GM21423 (cell line): Measurements from ENCODE around the gene ADK.

Experiments
- ATAC-seq: cut with Tn5 transposase; IDR thresholded peaks from one replicate; pipeline ENCODE4 v1.9.1; 2021; ENCODE audit warnings: mild to moderate bottlenecking, moderate library complexity; ENCODE audit not compliant: unreplicated experiment

Gene ADK

DNA sequence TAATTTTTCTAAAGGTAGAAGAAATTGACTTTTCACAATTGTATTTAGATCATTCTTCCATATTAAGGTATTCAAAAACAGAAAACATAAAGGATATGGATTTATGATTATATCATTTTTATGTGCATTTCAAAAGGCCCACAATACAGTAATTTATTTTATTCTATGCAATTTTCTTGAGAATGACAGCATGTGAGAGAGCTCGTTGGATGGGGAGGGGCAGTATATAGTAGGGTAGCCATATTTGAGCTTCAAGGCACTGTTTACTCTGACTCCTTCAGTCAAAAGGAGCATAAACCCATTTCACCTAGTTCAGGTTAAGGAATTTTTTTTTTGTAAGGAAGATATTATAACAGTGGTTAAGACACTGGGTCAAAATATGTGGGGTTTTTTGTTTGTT is 534.5 kb downstream of the ADK start:
- no peak for ATAC-seq

DNA sequence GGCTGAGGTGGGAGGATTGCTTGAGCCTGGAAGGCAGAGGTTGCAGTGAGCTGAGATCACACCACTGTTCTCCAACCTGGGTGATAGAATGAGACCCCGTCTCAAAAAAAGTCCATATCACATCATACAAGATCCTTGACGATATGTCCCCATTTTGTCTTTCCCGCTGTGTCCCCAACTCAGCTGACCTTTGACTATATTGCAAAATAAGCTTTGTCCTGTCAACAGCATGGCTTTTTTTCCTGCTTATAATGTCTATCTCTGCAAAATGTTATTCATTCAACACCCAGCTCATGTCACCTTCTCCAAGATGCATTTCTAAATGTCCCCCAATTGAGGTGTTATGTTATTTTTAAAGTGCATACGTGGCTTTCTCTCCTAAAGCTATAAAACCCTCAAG is 539.4 kb downstream of the ADK start:
- no peak for ATAC-seq

DNA sequence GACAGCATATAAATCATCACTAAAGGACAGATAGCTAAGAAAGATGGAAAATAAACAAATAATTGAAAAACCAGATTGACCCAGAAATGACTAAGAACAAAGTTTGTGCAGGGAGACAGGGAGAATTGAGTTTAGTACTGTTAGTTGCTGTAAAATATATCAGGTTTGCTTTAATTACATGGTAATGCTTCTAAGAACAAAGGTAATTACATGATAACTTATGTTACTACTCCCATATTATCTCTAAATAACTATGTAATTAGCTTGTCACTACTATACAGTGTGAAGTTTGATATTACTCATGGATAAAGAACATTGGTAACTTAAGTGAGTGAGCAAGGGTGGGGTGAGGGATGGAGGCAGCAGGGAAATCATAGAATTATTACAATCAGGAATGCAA is 540.1 kb downstream of the ADK start:
- ATAC-seq: no peak

DNA sequence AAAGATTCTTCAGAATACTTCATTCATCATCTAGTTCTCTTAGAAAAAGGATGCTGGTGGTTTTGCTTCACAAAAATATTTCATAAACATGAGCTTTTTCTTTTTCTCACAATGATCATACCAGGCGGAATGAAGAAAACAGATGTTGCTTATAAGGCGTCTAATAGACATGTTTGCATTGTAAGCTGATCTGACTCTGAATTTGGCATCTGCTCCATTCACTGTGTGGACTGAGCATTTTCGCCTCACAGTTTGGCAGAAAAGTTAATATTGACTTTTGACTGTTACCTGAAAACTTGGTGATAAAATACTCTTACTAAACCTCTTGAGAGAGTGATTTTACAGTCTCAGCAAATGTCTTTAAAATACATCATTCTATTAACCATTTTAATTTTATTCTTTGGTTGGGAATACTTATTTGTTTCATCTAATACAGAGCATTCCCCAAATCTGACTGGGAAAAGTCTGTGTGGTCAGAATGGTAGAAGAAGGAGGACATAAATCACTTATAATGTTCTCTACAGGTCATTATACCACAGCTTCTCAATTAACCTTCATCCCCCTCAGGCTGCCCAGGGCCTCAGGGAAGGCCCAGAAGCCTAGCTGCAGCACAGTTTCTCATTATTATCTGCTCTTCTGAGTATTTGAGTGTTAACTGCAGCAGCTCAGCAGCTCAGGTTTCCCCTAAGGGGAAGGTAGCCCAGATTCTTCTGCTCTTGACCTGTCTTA is 553.8 kb downstream of the ADK start:
- ATAC-seq: no peak

DNA sequence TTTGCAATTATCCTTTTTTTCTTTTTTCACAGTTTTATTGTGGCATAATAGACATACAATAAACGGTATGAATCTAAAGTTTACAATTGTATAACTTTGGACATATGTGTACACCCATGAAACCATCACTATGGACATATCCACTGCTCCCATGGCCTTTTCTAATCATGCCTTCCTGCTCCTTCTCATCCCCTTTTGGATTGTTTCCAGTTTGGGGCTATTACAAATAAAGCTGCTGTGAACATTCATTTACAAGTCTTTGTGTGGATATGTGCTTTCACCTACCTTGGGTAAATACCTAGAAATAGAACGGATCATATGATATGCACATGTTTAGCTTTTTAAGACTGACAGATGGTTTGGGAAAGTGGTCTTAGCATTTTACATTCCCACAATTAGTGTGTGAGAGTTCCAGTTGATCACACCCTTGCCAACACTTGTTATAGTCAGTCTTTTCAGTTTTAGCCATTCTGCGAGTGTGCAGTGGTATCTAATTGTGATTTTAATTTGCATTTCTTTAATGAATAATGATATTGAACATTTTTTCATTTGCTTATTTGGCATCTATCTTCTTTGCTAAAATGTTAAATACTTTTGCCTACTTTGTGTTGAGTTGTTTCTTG is 554.4 kb downstream of the ADK start:
- no peak for ATAC-seq

DNA sequence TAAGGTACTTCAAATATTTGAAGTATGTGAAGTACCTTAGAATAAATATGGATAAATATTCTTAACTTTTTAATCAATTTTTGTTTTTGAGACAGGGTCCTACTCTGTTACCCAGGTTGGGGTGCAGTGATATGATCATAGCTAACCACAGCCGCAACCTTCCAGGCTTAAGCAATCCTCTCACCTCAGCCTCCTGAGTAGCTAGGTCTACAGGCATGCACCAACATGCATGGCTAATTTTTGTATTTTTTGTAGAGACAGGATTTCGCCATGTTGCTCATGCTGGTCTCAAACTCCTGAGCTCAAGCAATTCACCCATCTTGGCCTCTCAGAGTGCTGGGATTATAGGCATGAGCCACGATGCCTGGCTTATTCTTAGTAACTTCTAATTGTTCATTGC is 555.9 kb downstream of the ADK start:
- ATAC-seq: no peak

DNA sequence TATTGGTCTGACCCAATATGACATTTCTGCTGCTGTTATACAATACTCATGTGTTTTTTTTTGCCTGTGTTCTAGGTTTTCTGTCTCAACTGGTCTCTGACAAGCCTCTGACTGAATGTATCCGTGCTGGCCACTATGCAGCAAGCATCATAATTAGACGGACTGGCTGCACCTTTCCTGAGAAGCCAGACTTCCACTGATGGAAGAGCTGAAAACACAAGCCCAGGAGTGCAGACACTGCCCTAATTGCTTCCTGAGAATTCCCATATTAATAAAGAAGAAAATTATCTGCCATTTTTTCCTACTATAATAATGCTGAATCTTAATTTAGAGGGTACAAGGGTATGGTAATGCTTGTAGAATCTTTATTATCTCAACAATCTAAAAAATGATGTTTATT is 557.2 kb downstream of the ADK start:
- ATAC-seq: no peak

DNA sequence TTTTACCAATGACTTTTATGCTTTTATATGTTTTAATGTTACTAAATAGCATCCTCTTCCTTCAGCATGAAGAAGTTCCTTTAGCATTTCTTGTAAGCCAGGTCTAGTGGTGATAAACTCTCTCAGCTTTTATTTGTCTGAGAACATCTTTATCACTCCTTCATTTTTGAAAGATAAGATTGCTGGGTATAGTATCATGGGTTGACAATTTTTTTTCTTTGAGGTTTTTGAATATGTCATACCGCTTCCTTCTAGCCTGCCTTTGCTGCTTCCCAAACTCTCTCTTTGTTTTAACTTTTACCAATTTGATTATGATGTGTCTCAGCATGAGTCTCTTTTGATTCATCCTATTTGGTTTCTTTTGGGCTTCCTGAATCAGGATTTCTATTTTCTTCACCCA is 567.2 kb downstream of the ADK start:
- ATAC-seq: no peak

DNA sequence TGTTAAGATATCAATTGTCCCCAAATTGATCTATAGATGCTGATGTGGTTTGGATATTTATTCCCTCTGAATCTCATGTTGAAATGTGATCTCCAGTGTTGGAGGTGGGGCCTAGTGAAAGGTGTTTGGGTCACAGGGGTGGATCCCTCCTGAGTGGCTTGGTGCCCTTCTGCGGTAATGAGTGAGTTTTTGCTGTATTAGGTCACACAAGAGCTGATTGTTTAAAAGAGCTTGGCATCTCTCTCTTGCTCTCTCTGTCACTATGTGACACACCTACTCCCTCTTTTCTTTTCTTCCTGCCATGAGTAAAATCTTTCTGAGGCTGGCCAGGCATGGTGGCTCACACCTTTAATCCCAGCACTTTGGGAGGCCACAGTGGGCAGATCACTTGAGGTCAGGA is 577.2 kb downstream of the ADK start:
- no peak for ATAC-seq

DNA sequence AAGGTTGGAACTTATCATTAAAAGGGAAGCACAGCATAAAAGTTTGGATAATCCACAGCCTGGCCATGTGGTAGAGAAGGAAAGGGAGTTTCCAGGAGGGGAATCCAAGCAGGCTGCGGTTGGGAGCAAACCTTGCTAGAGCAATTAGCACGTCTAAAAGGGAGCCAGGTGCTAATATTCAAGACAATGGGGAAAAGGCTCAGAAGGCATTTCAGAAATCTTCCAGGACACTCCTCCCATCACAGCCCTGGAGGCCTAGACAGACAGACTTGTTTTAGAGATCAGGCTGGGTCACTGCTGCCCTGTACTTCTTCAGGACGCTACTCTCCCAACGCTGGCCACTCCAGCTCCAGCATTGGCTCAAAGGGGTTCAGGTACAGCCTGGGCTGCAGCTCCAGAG is 579.2 kb downstream of the ADK start:
- no peak for ATAC-seq

DNA sequence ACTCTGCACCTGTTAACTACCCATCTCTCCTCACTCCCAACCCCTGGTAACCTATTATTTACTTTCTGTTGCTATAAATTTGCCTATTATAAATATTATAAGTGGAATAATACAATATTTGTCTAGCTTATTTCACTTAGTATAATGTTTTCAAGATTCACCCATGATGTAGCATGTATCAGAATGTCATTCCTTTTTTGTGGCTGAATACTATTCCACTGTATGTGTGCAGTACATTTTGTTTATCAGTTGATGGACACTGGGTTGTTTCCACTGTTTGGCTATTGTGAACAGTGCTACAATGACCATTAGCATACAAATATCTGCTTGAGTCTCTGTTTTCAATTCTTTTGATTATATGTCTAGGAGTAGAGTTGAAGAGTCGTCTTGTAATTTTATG is 582.6 kb downstream of the ADK start:
- no peak for ATAC-seq

DNA sequence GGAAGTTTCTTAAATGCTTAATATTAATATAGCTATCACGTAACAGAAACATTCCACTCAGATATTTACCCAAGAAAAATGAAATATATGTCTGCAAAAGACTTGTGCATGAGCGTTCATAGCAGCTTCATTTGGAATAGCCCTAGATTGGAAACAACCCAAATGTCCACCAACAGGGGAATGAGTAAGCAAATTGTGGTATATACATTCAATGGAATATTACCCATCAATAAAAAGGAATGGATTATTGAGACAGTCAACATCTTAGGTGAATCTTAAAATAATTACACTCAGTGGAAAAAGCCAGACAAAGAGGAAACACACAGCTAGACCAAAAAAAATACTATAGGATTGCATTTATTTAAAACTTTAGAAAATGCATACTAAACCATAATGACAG is 585.0 kb downstream of the ADK start:
- no peak for ATAC-seq

DNA sequence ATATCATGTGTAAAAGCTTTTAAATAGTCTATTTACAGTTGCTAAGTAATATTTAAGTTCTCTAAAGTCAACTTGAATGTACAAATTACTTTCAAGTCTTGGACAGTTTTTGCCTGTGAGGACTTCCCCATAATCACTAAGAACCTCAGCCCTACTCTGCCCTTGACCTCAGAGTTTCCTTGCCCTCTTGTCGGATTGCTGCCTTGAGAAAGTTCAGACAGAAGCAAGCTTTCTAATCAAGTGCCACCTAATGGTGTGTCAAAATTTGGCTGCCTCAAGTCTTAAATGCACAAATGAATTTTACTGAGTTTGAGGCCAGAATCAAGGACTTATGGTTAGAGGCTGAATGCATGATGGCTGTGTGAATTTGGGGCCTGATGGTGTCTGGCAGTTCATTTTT is 587.0 kb downstream of the ADK start:
- no peak for ATAC-seq

DNA sequence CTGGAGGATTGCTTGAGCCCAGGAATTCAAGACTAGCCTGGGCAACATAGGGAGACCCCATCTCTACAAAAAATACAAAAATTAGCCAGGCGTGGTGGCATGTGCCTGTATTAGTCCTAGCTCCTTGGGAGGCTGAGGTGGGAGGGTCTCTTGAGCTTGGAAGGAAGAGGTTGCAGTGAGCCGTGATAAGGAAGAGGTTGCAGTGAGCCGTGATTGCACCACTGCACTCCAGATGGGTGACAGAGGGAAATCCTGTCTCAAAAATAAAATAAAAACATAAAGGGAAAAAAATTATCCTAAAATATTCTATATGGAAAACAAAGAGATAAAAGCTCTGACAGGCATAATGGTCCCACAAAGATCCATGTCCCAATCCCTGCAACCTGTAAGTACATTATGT is 587.5 kb downstream of the ADK start:
- ATAC-seq: no peak

DNA sequence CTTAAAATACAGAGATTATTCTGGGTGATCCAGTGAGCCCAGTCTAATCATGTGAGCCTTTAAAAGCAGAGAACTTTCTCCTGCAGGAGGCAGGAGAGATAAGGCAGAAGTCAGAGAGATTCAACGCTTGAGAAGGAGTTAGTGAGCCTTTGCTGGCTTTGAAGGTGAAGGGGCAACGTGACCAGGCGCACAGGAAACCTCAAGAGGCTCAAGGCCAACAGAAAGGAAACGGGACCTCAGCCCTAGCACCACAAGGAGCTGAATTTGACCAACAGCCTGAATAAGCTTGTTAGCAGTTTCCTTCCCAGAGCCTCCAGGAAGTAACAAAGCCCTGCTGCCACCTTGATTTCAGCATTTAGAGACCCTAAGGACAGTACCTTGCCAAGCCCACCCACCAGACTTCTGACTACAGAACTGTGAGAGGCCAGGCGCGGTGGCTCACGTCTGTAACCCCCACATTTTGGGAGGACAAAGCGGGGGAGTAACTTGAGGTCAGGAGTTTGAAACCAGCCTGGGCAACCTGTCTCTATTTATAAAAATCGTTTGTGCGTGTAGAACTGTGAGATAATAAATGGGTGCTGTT is 588.1 kb downstream of the ADK start:
- peak; percentile 90 for ATAC-seq

DNA sequence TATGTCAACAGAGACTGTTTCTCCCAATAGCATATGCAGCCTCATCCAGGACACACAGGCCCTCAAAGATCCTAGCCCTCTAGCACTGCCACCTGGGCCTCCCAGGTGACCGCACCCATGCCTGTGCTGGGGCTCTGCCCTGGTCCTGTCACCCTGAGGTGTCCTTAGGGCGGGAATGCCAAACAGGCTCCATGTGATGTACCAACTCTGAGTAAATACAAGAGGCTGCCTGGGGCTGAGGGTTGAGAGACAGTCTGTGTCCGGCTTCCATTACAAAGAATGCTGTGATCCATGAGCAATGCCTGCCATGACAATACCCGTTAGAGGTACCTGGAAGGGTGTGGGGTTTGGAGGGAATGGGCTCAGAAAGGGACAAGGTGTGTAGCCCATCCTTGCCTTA is 592.4 kb downstream of the ADK start:
- ATAC-seq: no peak

DNA sequence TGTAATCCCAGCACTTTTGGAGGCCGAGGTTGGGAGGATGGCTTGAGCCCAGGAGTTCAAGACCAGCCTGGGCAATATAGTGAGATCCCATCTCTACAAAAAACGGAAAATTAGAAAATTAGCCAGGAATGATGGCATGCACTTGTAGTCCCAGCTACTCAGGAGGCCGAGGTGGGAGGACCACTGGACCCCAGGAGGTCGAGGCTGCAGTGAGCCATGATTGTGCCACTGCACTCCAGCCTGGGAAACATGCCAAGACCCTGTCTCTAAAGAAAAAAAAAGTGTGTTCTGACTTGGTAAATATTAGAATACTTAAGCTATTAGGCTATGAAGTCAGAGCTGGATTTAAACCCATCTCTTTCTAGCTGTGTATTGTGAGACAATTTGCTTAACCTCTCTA is 594.4 kb downstream of the ADK start:
- ATAC-seq: no peak

DNA sequence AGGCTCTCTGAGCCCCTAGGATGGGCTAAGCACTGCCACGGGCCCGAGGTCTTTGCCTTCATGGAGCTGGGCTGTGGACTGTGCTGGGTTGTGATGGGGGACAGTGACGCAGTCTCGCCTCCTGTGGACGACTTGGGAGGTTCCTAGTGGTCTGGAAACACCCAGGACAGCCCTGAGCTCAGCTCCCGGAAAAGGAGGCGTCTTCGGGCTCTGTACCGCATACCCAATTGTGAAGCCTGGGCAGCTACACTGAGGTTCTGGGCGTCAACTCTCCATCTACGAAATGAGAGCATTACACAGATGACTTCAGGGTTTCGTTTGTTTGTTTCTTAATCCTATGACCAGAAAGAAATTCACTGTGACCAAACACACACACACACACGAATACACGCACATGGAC is 595.8 kb downstream of the ADK start:
- no peak for ATAC-seq

DNA sequence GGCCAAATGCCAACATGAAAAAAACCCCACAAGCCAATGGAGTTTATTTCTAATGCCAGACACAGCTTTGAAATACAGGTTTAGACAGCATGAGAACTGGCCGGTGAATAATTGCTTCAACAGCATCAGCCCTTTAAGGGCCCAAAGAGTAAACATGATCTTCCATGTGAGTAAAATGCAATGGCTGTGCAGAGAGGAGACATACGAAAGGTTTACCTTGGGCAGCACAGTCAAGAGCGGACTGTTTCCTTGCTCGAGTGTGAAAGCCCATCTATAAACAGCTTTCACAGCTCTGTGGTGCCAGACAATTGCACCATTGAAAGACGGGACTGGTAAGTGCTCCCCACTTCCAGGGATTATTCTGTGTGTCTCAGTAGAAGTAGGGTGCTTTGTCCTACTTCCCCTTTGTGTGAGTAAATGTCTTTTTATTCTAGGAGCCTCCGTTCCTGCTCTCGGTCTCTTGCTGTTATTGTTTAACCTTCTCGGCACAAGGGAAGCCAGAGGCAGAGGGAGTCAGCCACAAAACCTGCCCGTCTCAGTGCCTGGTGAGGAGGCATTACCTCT is 597.5 kb downstream of the ADK start:
- ATAC-seq: no peak

DNA sequence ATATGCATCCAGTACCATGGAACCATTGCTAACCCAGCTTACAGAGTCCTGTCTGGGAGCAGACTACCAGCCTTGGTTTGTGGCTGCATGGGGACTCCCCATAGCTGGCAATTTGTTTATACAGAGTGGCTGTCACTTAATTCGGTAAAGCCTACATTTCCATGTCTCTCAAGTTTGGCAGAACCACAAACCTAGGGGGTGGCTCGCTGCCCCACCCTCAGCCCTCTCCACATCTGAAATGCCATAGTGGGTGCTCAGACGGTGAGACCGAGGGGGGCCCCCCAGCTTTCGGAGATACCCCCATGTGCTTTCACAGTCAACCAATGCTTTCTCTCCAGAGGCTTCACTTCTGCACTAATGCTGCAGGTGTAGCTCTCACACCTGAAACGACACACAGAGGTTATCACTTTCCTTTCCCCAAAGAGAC is 599.8 kb downstream of the ADK start:
- ATAC-seq: no peak

DNA sequence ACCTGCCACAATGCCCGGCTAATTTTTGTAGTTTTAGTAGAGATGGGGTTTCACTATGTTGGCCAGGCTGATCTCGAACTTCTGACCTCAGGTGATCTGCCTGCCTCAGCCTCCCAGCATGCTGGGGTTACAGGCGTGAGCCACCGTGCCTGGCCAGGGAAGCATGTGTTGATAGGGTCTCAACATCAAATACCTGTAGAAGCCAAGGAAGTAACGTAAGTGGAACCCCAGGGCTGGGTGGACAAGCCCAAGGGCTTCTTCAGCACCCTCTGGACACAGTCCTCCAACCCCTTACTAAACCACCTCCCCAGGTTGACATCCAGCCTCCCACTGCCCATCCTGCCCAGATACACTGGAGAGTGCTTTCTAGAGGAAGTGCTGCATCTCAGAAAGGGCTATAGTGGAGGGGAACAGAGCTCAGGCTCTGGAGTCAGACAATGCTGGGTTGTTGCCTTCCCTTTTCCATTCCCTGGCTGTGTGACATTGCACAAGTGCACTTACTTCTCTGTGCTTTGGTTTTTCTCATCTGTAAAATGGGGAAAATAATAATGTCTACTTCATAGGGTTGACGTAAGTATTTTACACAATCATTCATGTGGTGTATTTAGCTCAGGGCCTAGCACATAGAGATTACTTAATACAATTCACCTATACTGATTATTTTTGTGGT is 601.5 kb downstream of the ADK start:
- no peak for ATAC-seq
